Activated T-cell treated with anti-CD3 and anti-CD28 coated beads, Interleukin-2, amount 50 U/mL, for 4 hours (primary cell): ENCODE measurements around the gene PDXDC1. TPM values are rescaled to one million over a fixed set of nuclear protein-coding genes. Genes with fewer than 3 reads are reported as not detected.
"Not testable (repeated sequence)": the region's sequence is repeated elsewhere in the genome, so short reads cannot be mapped to it uniquely, and the experiment has no call there.

ENCODE experiments used
- ATAC-seq, 2 donors: fragments of 200-7000 bp; cut with Tn5 transposase; one replicate each; pipeline ENCODE4 v1.10.0; 2021
- DNase-seq: peaks from one replicate; pipeline ENCODE4 v3.0.0-alpha.2; 2020
- H3K27me3 Mint-ChIP-seq: one replicate; pipeline ENCODE4 v1.8.0; 2021; ENCODE audit warnings: low read depth, mixed read lengths
- H3K36me3 Mint-ChIP-seq: one replicate; pipeline ENCODE4 v1.8.0; 2022; ENCODE audit warnings: mixed read lengths; ENCODE audit not compliant: insufficient read depth
- H3K4me1 Mint-ChIP-seq: one replicate; pipeline ENCODE4 v1.8.0; 2021; ENCODE audit warnings: low read depth, mixed read lengths
- H3K4me3 Mint-ChIP-seq: one replicate; pipeline ENCODE4 v1.8.0; 2021; ENCODE audit warnings: mild to moderate bottlenecking, moderate library complexity, mixed read lengths
- H3K9me3 Mint-ChIP-seq: one replicate; pipeline ENCODE4 v1.8.0; 2021; ENCODE audit warnings: mixed read lengths
- total RNA-seq, 3 donors: library from RNA; stranded (reverse); gene quantifications; one replicate each; pipeline ENCODE4 v1.2.1, GENCODE V29; 2021

The PDXDC1 gene
- total RNA-seq, 3 donors from 2014 or later = 53.5 to 62.6 (median 62.2) TPM

- not testable (repeated sequence) for H3K27me3 Mint-ChIP-seq, H3K9me3 Mint-ChIP-seq
- H3K4me1 Mint-ChIP-seq = peaks cover 14% of the 10 kb centered on the region
These were observed 75.6 kb downstream of the PDXDC1 start for GRCh38 chr16:15050440-15050839.

GRCh38 chr16:15051387-15051951 lies 76.6 kb downstream of the PDXDC1 start:
- DNase-seq (no peak), ATAC-seq (no peak)
- Mint-ChIP-seq H3K4me1 (peaks cover 16% of the 10 kb centered on the region), H3K4me3 (no peak overlapping the region), H3K36me3 (peaks cover 6% of the 10 kb centered on the region), H3K27me3 (no peaks in the 10 kb centered on the region), H3K9me3 (no peaks in the 10 kb centered on the region)

More at GRCh38 chr16:15050440-15050839, 75.6 kb downstream of the PDXDC1 start:
- DNase-seq, H3K4me3 Mint-ChIP-seq, ATAC-seq, H3K36me3 Mint-ChIP-seq: not testable (repeated sequence)

- no peaks in the 10 kb centered on the region for H3K9me3 Mint-ChIP-seq
- peaks cover 20% of the 10 kb centered on the region for H3K4me1 Mint-ChIP-seq
- no peak overlapping the region for H3K4me3 Mint-ChIP-seq
- no peak for DNase-seq
- H3K27me3 Mint-ChIP-seq = no peaks in the 10 kb centered on the region
- no peaks in the 10 kb centered on the region for H3K36me3 Mint-ChIP-seq
- no peak for ATAC-seq
These were observed 78.1 kb downstream of the PDXDC1 start for GRCh38 chr16:15052747-15053476.

GRCh38 chr16:15053904-15054303 lies 79.1 kb downstream of the PDXDC1 start:
- peak overlapping the region; percentile 86 for H3K4me3 Mint-ChIP-seq
- H3K9me3 Mint-ChIP-seq = no peaks in the 10 kb centered on the region
- H3K4me1 Mint-ChIP-seq = peaks cover 20% of the 10 kb centered on the region
- H3K36me3 Mint-ChIP-seq = peaks cover 3% of the 10 kb centered on the region
- ATAC-seq (no peak), DNase-seq (no peak)
- H3K27me3 Mint-ChIP-seq = no peaks in the 10 kb centered on the region

GRCh38 chr16:15054357-15055140 lies 79.7 kb downstream of the PDXDC1 start:
- peaks cover 7% of the 10 kb centered on the region for H3K36me3 Mint-ChIP-seq
- H3K9me3 Mint-ChIP-seq = no peaks in the 10 kb centered on the region
- peaks cover 20% of the 10 kb centered on the region for H3K4me1 Mint-ChIP-seq
- DNase-seq (no peak), ATAC-seq (no peak)
- peak overlapping the region; percentile 86 for H3K4me3 Mint-ChIP-seq
- H3K27me3 Mint-ChIP-seq = no peaks in the 10 kb centered on the region

GRCh38 chr16:15055141-15056053 lies 80.6 kb downstream of the PDXDC1 start:
- peak overlapping the region; percentile 86 for H3K4me3 Mint-ChIP-seq
- ATAC-seq (peak; percentile 79 to 83), DNase-seq (no peak)
- peaks cover 10% of the 10 kb centered on the region for H3K36me3 Mint-ChIP-seq
- no peaks in the 10 kb centered on the region for H3K9me3 Mint-ChIP-seq
- no peaks in the 10 kb centered on the region for H3K27me3 Mint-ChIP-seq
- H3K4me1 Mint-ChIP-seq = peaks cover 20% of the 10 kb centered on the region

- no peak overlapping the region for H3K4me3 Mint-ChIP-seq
- H3K4me1 Mint-ChIP-seq = peaks cover 24% of the 10 kb centered on the region
- ATAC-seq (no peak), DNase-seq (no peak)
- no peaks in the 10 kb centered on the region for H3K9me3 Mint-ChIP-seq
- H3K36me3 Mint-ChIP-seq = peaks cover 29% of the 10 kb centered on the region
- no peaks in the 10 kb centered on the region for H3K27me3 Mint-ChIP-seq
These were observed 83.0 kb downstream of the PDXDC1 start for GRCh38 chr16:15057681-15058417.

- Mint-ChIP-seq H3K4me3 (no peak overlapping the region), H3K4me1 (peaks cover 19% of the 10 kb centered on the region), H3K36me3 (peaks cover 33% of the 10 kb centered on the region), H3K27me3 (no peaks in the 10 kb centered on the region), H3K9me3 (no peaks in the 10 kb centered on the region)
- ATAC-seq (no peak), DNase-seq (no peak)
These were observed 84.5 kb downstream of the PDXDC1 start for GRCh38 chr16:15059324-15059723.

GRCh38 chr16:15062085-15062810 lies 87.4 kb downstream of the PDXDC1 start:
- ATAC-seq = peak; percentile 67 to 71
- H3K27me3 Mint-ChIP-seq, H3K4me1 Mint-ChIP-seq, H3K9me3 Mint-ChIP-seq, H3K4me3 Mint-ChIP-seq, DNase-seq: not testable (repeated sequence)
- peaks cover 42% of the 10 kb centered on the region for H3K36me3 Mint-ChIP-seq

- H3K36me3 Mint-ChIP-seq = peaks cover 34% of the 10 kb centered on the region
- H3K9me3 Mint-ChIP-seq, DNase-seq, H3K4me3 Mint-ChIP-seq, ATAC-seq, H3K27me3 Mint-ChIP-seq, H3K4me1 Mint-ChIP-seq: not testable (repeated sequence)
These were observed 91.1 kb downstream of the PDXDC1 start for GRCh38 chr16:15065961-15066360.

- H3K27me3 Mint-ChIP-seq, H3K4me3 Mint-ChIP-seq, ATAC-seq, H3K4me1 Mint-ChIP-seq, DNase-seq, H3K9me3 Mint-ChIP-seq: not testable (repeated sequence)
- peaks cover 27% of the 10 kb centered on the region for H3K36me3 Mint-ChIP-seq
These were observed 91.9 kb downstream of the PDXDC1 start for GRCh38 chr16:15066690-15067089.

- not testable (repeated sequence) for H3K27me3 Mint-ChIP-seq, DNase-seq, H3K4me1 Mint-ChIP-seq, H3K4me3 Mint-ChIP-seq, ATAC-seq, H3K9me3 Mint-ChIP-seq
- peaks cover 31% of the 10 kb centered on the region for H3K36me3 Mint-ChIP-seq
These were observed 96.2 kb downstream of the PDXDC1 start for GRCh38 chr16:15071013-15071412.
